Muscle of arm (tissue), 14 donors: Measurements from ENCODE around the gene CDC25A. TPM values are rescaled to one million over a fixed set of nuclear protein-coding genes. Genes with fewer than 3 reads are reported as not detected.
"Not testable (repeated sequence)": the region's sequence is repeated elsewhere in the genome, so short reads cannot be mapped to it uniquely, and the experiment has no call there.

Source experiments
- DNase-seq: peaks from one replicate; pipeline ENCODE4 v3.0.0-alpha.2; 2013
- long read RNA-seq, 11 donors: transcript quantifications; one replicate each; lab custom pipeline, GENCODE V29; 2026
- polyA plus RNA-seq, 12 donors: library from polyadenylated mRNA; unstranded; fragments of 120-200 nt; gene quantifications; one replicate each; pipeline ENCODE4 v1.2.1, GENCODE V29; 2013; ENCODE audit not compliant: insufficient read length in 12 of 12

CDC25A gene
- polyA plus RNA-seq = 1 to 10 TPM in 11 of 12 donors, not detected in 1; 3.4 to 6.5 (median 4.5) TPM
- long read RNA-seq, donor 1 = 0 reads
- long read RNA-seq, donor 2 = 0 reads
- long read RNA-seq, donor 3 = 0 reads
- long read RNA-seq, donor 4 = 0 reads
- long read RNA-seq, donor 5, partial matches to known transcripts = 0 of 1 reads
- long read RNA-seq, donor 5, other reads (novel, unspliced or antisense) = 0 of 1 reads
- long read RNA-seq, donor 6 = 0 reads
- long read RNA-seq, donor 7 = 0 reads
- long read RNA-seq, donor 8, partial matches to known transcripts = 0 of 7 reads
- long read RNA-seq, donor 8, other reads (novel, unspliced or antisense) = 7 of 7 reads
- long read RNA-seq, donor 9 = 0 reads
- long read RNA-seq, donor 10 = 0 reads
- long read RNA-seq, donor 11 = 0 reads

GRCh38 chr3:48188266-48189201 lies at the start of gene CDC25A:
Gene CDC25A (minus strand): TSS chr3:48188417. CDS start chr3:48187947, 470 bp downstream.
- peak; percentile 98 for DNase-seq

DNA sequence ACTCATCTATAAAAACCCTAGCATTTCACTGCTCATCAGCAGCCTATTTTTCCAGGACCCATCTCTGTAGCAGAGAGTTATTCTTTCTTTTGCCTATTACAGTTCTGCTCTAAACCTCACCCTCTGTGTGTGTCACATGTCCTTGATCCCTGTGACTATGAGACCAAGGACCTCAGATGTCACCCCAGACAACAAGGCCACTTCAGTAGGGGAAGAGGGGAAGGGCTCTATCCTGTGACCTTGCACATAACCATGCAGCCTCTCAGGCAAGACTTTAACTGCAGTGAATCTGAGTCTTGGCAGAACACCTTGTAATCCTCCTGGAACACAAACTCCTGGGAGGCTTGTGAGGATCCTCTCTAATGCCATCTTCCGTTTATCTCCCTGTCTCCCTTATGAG lies 48.3 kb upstream of the CDC25A start:
- no peak for DNase-seq

GRCh38 chr3:48233542-48233941 lies 45.3 kb upstream of the CDC25A start:
- no peak for DNase-seq

GRCh38 chr3:48232734-48233133 lies 44.5 kb upstream of the CDC25A start:
- DNase-seq = no peak

DNA sequence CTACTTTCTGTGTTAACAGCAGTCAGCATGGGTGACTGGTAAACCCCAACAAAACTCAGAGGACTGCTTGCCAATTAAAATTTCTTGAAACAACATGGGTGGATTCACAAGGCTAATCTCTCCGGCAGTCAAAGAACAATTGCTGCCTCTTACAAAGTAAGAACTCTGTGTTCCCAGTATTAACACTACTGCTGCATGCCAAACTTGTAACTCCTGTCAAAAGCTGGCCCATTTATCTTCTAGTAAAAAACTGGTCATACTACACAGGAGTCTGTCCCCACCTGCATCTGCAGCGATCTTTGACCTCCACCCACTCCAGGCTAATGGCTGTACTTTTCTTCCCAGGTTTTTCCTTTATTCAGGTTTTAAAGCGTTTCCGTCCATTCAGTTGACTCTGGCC lies 44.0 kb upstream of the CDC25A start:
- no peak for DNase-seq

DNA sequence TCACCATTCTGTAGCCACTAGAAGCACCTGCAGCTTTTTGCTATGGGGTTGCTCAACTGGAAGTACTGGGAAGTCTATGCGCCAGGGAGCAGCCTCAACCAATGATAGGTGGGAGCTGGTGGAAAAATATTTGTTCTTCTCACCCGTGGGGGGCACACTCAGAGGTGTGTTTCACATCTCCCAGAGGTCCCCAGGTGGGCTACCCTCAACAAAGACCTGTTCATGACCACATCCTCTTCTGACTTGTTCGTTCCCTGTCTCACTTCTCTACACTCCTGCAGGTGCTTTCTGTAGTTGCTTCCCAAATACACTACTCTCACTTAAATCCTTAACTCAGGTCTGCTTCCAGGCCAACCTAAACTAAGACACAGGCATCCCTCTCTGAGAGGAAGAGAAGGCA lies 38.7 kb upstream of the CDC25A start:
- DNase-seq = no peak

DNA sequence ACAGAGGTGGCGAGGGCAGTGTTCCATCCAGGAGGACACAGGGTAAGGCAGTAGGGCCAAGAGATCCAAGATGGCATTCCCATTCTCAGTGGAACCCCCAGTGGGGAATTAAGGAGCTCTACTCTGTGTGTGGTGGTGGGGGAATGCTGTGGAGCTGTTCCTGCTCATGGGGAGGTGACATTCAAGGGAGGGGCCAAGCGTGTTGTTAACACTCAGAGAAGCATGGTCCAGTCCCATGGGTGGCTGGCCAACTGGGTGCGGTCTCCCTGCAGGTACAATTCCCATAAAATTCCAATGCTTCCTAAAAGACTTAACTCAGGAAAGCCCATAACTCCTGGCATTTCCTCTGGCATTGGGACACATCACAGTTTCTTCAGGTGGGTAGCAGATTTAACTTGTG lies 37.4 kb upstream of the CDC25A start:
- DNase-seq = no peak

DNA sequence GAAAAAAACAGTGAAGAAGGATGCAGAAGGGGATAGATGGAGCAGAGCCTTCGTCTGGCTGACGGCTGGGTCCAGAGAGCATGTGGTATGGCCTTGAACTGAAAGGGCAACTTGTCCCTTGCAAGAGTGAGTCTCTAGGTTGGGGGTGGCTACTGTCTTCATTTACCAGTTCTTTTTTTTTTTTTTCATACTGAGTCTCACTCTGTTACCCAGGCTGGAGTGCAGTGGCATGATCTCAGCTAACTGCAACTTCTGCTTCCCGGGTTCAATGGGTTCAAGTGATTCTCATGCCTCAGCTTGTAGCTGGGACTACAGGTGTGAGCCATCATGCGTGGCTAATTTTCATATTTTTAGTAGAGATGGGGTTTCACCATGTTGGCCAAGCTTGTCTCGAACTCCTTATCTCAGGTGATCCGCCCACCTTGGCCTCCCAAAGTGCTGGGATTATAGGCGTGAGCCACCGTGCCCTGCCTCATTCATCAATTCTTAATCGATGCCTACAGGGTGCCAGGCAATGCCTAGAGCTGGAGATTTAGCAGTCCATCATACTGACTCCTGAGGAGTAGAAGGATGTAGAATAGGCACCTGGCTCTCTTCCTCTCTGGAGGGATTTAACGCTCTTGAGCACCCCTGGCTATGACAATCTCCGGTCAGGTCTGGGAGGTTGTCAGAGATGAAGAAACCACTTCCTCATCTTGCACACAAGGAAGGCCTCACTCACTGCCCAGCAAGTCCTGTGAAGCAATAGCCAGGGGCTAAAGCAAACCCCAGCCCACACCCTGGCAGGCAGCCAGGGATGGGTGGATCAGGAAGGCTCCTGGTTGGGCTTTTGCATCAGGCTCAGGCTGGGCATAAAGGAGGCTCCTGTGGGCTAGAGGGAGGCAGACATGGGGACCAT lies 34.6 kb upstream of the CDC25A start, which contains the start of gene CAMP:
Gene CAMP, plus strand, starts transcription at position 880 of the 898 bp plus-strand sequence. Its CDS starts 17 bp downstream, at position 897.
- DNase-seq = no peak

GRCh38 chr3:48220746-48221145 lies 32.5 kb upstream of the CDC25A start:
- no peak for DNase-seq

DNA sequence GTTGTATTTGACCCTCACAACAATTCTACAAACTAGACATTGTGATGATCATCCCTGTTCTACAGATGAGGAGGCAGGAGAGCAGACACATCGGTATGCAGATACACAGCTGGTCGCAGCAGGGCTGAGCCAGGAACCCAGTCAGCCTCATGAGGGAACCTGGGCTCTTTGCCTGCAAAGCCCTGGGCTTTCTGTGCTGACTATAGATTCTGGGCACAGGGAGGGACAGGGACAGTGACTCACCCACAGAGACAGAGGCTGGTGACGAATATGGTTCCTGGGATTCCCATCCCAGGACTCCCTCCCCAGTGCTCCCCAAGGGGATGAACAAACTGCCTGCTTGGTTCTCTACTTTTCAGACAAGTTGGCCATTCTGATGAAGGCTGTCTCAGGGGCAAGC lies 31.3 kb upstream of the CDC25A start:
- DNase-seq = no peak

- no peak for DNase-seq
Observed at GRCh38 chr3:48218537-48218936, 30.3 kb upstream of the CDC25A start.

- DNase-seq = no peak
Observed at GRCh38 chr3:48217449-48217848, 29.2 kb upstream of the CDC25A start.

DNA sequence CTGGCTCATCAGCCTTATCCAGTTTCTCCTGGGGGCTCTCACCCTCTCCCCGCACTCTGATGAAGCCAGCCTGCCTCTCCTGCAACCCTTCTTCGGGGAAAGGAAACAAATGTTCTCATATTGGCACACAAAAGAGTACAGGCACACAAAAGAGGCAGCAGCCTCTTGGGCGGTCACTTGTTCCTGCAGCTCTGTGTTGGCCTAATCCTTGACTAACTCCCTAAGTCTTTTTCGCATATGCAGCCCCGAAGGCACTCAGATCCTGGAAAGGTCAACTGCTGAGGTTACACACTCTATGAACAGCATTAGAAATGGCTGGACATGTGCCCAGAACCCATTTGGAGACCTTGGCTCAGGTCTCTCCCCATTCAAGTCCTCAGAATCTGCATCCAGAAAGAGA lies 27.7 kb upstream of the CDC25A start:
- DNase-seq = no peak

DNA sequence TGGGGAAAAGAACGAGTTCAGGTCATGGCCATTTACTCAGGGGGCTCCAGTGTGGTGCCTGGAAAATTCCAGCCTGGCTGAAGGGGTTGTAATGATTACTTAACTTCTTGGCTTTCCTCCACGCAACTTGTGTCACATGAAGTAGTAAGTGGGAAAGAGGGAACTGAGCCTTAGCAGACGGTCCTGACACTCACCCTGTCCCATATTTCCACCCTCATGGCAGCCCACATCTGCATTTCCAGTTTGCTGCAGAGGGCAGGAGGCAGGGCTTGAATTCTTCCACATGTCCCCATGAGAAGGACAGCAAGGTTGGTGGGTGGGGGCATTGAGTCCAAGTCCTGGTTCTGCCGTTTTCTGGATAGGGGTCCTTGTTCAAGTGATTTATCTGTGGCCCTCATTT lies 27.2 kb upstream of the CDC25A start:
- DNase-seq = peak; percentile 65

DNA sequence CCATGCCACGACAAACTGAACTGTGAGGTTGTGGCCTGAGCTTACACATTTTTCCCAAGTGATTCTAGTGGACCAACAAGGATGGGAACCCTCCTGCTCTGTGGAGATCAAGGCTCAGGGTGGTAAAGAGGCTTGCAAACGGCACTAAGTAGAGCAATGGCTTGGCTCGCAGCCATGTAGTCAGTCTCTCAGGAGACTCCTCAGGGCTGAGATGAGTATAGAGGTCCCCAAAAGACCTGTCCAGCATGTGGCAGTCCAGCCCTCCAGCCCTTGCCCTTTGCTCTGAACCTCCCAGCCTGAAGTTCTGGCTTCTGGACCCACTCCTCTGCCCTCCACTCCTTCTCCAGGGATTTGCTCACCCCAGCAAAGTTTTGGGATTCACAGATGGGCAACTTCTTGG lies 26.8 kb upstream of the CDC25A start:
- DNase-seq = no peak

GRCh38 chr3:48214225-48214624 lies 26.0 kb upstream of the CDC25A start:
- DNase-seq = no peak

DNA sequence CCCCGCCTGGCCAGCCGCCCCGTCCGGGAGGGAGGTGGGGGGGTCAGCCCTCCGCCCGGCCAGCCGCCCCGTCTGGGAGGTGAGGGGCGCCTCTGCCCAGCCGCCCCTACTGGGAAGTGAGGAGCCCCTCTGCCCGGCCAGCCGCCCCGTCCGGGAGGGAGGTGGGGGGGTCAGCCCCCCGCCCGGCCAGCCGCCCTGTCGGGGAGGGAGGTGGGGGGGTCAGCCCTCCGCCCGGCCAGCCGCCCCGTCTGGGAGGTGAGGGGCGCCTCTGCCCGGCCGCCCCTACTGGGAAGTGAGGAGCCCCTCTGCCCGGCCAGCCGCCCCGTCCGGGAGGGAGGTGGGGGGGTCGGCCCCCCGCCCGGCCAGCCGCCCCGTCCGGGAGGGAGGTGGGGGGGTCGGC lies 23.6 kb upstream of the CDC25A start:
- DNase-seq = not testable (repeated sequence)

DNA sequence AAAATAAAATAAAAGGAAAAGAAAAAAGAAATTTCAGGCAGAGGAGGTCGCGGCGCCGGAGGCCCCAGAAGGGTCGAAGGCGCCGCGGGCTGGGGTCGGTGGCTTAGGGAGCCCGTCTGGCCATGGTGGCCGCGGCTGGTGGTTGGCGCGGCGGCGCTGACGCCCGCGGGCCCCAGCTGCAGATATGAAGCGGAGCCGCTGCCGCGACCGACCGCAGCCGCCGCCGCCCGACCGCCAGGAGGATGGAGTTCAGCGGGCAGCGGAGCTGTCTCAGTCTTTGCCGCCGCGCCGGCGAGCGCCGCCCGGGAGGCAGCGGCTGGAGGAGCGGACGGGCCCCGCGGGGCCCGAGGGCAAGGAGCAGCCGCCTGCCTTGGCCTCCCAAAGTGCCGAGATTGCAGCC lies 22.3 kb upstream of the CDC25A start:
- not testable (repeated sequence) for DNase-seq

- no peak for DNase-seq
Observed at GRCh38 chr3:48209445-48209844, 21.2 kb upstream of the CDC25A start.

DNA sequence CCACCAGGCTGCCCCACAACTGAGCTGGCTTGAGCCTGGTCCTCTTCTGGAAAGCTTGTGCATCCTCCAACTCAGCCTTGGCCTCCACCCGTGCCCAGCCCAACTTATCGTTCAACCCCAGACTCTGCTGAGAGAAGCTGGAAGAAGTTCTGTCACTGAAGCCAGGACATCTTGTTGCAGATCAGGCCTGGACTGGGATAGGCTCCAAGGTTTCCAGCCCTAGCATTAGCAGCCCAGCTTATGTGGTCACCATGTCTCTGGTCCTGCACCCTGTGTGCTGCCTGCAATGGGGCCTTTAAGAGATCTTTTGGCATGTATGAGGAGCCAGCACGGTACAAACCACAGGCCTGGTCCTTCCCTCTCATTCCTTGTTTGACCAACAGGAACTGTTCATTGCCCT lies 19.9 kb upstream of the CDC25A start:
- no peak for DNase-seq

DNA sequence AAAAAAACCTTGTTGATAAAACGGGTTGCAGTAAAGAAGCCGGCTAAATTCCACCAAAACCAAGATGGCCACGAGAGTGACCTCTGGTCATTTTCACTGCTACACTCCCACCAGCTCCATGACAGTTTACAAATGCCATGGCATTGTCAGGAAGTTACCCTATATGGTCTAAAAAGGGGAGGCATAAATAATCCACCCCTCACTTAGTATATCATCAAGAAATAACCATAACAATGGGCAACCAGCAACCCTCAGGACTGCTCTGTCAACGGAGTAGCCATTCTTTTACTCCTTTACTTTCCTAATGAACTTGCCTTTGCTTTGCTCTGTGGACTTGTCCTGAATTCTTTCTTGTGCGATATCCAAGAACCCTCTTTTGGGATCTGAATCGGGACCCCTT lies 14.4 kb upstream of the CDC25A start:
- no peak for DNase-seq

GRCh38 chr3:48199117-48199516 lies 10.9 kb upstream of the CDC25A start:
- DNase-seq = no peak
